Calu3 (cell line): ENCODE results near the gene UBE2S. TPM values are rescaled to one million over a fixed set of nuclear protein-coding genes. Genes with fewer than 3 reads are reported as not detected.
"Not testable (repeated sequence)": the region's sequence is repeated elsewhere in the genome, so short reads cannot be mapped to it uniquely, and the experiment has no call there.

Experiments
- Bru-seq: library from RNA; stranded (reverse); fragments of 400-500 nt; gene quantifications from one replicate; lab custom pipeline; 2021; lab: Mats Ljungman, UMichigan
- BruChase-seq, 2 experiments: library from RNA; stranded (reverse); fragments of 400-500 nt; gene quantifications; one replicate each; lab custom pipeline; 2021; lab: Mats Ljungman, UMichigan
- BruUV-seq: library from RNA; stranded (reverse); fragments of 400-500 nt; replicated peaks from 2 replicates; lab custom pipeline; 2021; lab: Mats Ljungman, UMichigan
- CTCF ChIA-PET: fragments of 300-600 bp; sonication (Branson Sonifier 250); formaldehyde crosslinking; loops from one replicate; lab custom pipeline; 2022; ENCODE audit warnings: antibody characterized with exemption; lab: Charles Lee
- DNase-seq: peaks from one replicate; pipeline ENCODE4 v3.0.0; 2022
- H3K27ac Mint-ChIP-seq: one replicate; pipeline ENCODE4 v1.8.0; 2022; ENCODE audit warnings: mixed read lengths; ENCODE audit not compliant: unreplicated experiment
- H3K27me3 Mint-ChIP-seq: one replicate; pipeline ENCODE4 v1.8.0; 2022; ENCODE audit warnings: mixed read lengths; ENCODE audit not compliant: unreplicated experiment
- H3K36me3 Mint-ChIP-seq: one replicate; pipeline ENCODE4 v1.8.0; 2022; ENCODE audit warnings: mild to moderate bottlenecking, moderate library complexity, mixed read lengths; ENCODE audit not compliant: insufficient read depth, unreplicated experiment
- H3K4me1 Mint-ChIP-seq: one replicate; pipeline ENCODE4 v1.8.0; 2022; ENCODE audit warnings: mild to moderate bottlenecking, low read depth, mixed read lengths; ENCODE audit not compliant: unreplicated experiment
- H3K4me3 Mint-ChIP-seq: one replicate; pipeline ENCODE4 v1.8.0; 2022; ENCODE audit warnings: mild to moderate bottlenecking, low read depth, moderate library complexity, mixed read lengths; ENCODE audit not compliant: unreplicated experiment
- H3K9me3 Mint-ChIP-seq: one replicate; pipeline ENCODE4 v1.8.0; 2022; ENCODE audit warnings: low read depth, mixed read lengths; ENCODE audit not compliant: unreplicated experiment
- intact Hi-C: fragments of 100-400 bp; cut with micrococcal nuclease; formaldehyde crosslinking; loops from one replicate; pipeline ENCODE4 v1.10.0; 2022; ENCODE audit not compliant: unreplicated experiment
- long read RNA-seq: library from polyadenylated mRNA; stranded (forward); transcript quantifications from one replicate; pipeline ENCODE4 v2.0.0, GENCODE V29; 2022
- total RNA-seq: library from RNA; stranded (reverse); gene quantifications from 2 replicates; pipeline ENCODE4 v1.2.3, GENCODE V29; 2022
- TF ChIP-seq, protein P1 (sequence below): fragments of 200-600 bp; IDR thresholded peaks from one replicate; pipeline ENCODE4 v1.8.0; 2022; ENCODE audit warnings: antibody characterized with exemption; ENCODE audit not compliant: unreplicated experiment

The UBE2S gene
- total RNA-seq, result 239 and 287 TPM in 2 replicates
- Bru-seq, nascent RNA, result percentile 77 among the genes with signal in this experiment
- percentile 88 among the genes with signal in this experiment for BruChase-seq, experiment 1, labeled RNA remaining after a 6-hour chase
- BruChase-seq, experiment 2, labeled RNA remaining after a 2-hour chase, result percentile 76 among the genes with signal in this experiment
- long read RNA-seq, transcript UBE2S-202 (5 exons, 743 nt), result minor isoform, 11 of 1,089 reads
- long read RNA-seq, transcript UBE2S-201 (4 exons, 2,548 nt), result major isoform, 1,032 of 1,089 reads
- long read RNA-seq, partial matches to known transcripts, result 6 of 1,089 reads
- long read RNA-seq, other reads (novel, unspliced or antisense), result 39 of 1,089 reads

GRCh38 chr19:55407550-55407799 is at the start of gene UBE2S:
Gene UBE2S (minus strand): TSS chr19:55407788. CDS start chr19:55407589, 199 bp downstream.
- H3K9me3 Mint-ChIP-seq, DNase-seq, intact Hi-C loops, BruUV-seq: not testable (repeated sequence)
- CTCF ChIA-PET, result interaction anchor here (0.7 to 1.4 kb wide), 2 partner anchors 22 to 247 kb away, joined by 3 read pairs; no protein-coding TSS in a partner anchor
- peak within 1 kb of the TSS; percentile 78 for H3K4me3 Mint-ChIP-seq
- H3K27ac Mint-ChIP-seq, result peak within 1 kb of the TSS; percentile 96
- peaks cover 17% of the 10 kb centered on the region for H3K4me1 Mint-ChIP-seq
- peaks cover 66% of the 10 kb centered on the region for H3K36me3 Mint-ChIP-seq
- H3K27me3 Mint-ChIP-seq, result peaks cover 24% of the 10 kb centered on the region

- no peak overlapping the region for H3K27ac Mint-ChIP-seq
- CTCF ChIA-PET, result no interaction called here
- peaks cover 10% of the 10 kb centered on the region for H3K4me1 Mint-ChIP-seq
- H3K36me3 Mint-ChIP-seq, result peaks cover 30% of the 10 kb centered on the region
- no peaks in the 10 kb centered on the region for H3K9me3 Mint-ChIP-seq
- TF ChIP-seq, protein P1, sequence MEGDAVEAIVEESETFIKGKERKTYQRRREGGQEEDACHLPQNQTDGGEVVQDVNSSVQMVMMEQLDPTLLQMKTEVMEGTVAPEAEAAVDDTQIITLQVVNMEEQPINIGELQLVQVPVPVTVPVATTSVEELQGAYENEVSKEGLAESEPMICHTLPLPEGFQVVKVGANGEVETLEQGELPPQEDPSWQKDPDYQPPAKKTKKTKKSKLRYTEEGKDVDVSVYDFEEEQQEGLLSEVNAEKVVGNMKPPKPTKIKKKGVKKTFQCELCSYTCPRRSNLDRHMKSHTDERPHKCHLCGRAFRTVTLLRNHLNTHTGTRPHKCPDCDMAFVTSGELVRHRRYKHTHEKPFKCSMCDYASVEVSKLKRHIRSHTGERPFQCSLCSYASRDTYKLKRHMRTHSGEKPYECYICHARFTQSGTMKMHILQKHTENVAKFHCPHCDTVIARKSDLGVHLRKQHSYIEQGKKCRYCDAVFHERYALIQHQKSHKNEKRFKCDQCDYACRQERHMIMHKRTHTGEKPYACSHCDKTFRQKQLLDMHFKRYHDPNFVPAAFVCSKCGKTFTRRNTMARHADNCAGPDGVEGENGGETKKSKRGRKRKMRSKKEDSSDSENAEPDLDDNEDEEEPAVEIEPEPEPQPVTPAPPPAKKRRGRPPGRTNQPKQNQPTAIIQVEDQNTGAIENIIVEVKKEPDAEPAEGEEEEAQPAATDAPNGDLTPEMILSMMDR, result no peak
- intact Hi-C loops, result no loop called here
- H3K4me3 Mint-ChIP-seq, result no peak overlapping the region
- no peak for DNase-seq
- BruUV-seq, result no TSS peak
- peaks cover 21% of the 10 kb centered on the region for H3K27me3 Mint-ChIP-seq
These were observed 48.8 kb upstream of the UBE2S start for GRCh38 chr19:55456347-55456746.

DNA sequence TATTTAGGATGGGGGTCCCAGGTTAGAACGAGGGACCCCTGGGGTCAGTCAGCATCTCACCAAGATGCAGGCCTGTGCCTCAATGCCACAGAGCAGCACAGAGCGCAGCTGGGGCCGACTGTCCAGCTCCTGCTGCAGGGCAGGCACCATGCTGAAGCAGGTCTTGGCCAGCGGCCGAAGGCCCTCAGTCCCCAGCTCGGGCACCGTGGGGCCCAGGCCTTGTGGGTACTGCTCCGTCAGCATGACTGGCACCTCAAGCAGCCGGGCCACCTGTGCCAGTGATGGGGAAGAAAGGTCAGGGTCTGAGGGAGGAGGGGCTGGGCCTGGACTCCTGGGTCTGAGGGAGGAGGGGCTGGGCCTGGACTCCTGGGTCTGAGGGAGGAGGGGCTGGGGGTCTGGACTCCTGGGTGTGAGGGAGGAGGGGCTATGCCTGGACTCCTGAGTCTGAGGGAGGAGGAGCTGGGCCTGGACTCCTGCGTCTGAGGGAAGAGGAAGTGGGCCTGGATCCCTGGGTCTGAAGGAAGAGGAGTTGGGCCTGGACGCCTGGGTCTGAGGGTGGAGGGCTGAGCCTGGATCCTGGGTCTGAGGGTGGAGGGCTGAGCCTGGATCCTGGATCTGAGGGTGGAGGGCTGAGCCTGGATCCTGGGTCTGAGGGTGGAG is 48.1 kb upstream of the UBE2S start:
- no peaks in the 10 kb centered on the region for H3K9me3 Mint-ChIP-seq
- no peak for DNase-seq
- CTCF ChIA-PET, result no interaction called here

GRCh38 chr19:55454787-55455243 is 47.2 kb upstream of the UBE2S start:
- CTCF ChIA-PET, result interaction anchor here (1.1 kb wide), 1 partner anchor 13 kb away, joined by 3 read pairs; no protein-coding TSS in a partner anchor
- Mint-ChIP-seq H3K36me3 (peaks cover 17% of the 10 kb centered on the region), H3K4me1 (peaks cover under 1% of the 10 kb centered on the region), H3K9me3 (no peaks in the 10 kb centered on the region), H3K4me3 (no peak overlapping the region), H3K27me3 (peaks cover 17% of the 10 kb centered on the region), H3K27ac (no peak overlapping the region)
- no TSS peak for BruUV-seq
- TF ChIP-seq, protein P1, result peak; percentile 86
- intact Hi-C loops, result no loop called here
- peak; percentile 70 for DNase-seq

More for the DNA sequence above, 48.1 kb upstream of the UBE2S start:
- no peak overlapping the region for H3K27ac Mint-ChIP-seq
- TF ChIP-seq, protein P1, result no peak
- no TSS peak for BruUV-seq
- H3K27me3 Mint-ChIP-seq, result peaks cover 17% of the 10 kb centered on the region
- intact Hi-C loops, result no loop called here
- H3K36me3 Mint-ChIP-seq, result peaks cover 24% of the 10 kb centered on the region
- H3K4me3 Mint-ChIP-seq, result no peak overlapping the region
- peaks cover 10% of the 10 kb centered on the region for H3K4me1 Mint-ChIP-seq
